CD4-positive, alpha-beta T cell (primary cell): ENCODE measurements around the gene CORO1C. TPM values are rescaled to one million over a fixed set of nuclear protein-coding genes. Genes with fewer than 3 reads are reported as not detected.

ENCODE experiments used
- ATAC-seq: fragments of 200-7000 bp; cut with Tn5 transposase; one replicate; pipeline ENCODE4 v1.10.0; 2022; ENCODE audit warnings: mild to moderate bottlenecking; ENCODE audit not compliant: poor library complexity
- CTCF ChIA-PET: fragments of 350-600 bp; sonication (Branson Sonifier 250); formaldehyde crosslinking; loops from one replicate; lab custom pipeline; 2021; ENCODE audit warnings: antibody characterized with exemption, inconsistent platforms; lab: Charles Lee
- POLR2A ChIA-PET: fragments of 350-600 bp; sonication (Branson Sonifier 250); formaldehyde crosslinking; loops from one replicate; lab custom pipeline; 2021; ENCODE audit warnings: antibody characterized with exemption, inconsistent platforms; lab: Charles Lee
- DNase-seq, 14 experiments: peaks; one replicate each; pipeline ENCODE4 v3.0.0-alpha.2; 2013 to 2020; ENCODE audit warnings: mixed read lengths in 2 of 14
- H3K27ac ChIP-seq, 2 donors: one replicate each; pipeline versions ENCODE4 v1.5.1 to v1.7.0; 2013; ENCODE audit warnings: low read length in 2 of 2, low read depth in 1 of 2, mild to moderate bottlenecking in 1 of 2
- H3K27me3 ChIP-seq, 2 experiments: 1 replicate in 1 of 2; 2 replicates in 1 of 2; pipeline versions ENCODE4 v1.6.1 to v1.7.0; 2013; ENCODE audit warnings: low read length in 2 of 2, control low read depth in 1 of 2, mild to moderate bottlenecking in 1 of 2, moderate library complexity in 1 of 2; ENCODE audit not compliant: insufficient read depth in 2 of 2, control insufficient read depth in 1 of 2
- H3K36me3 ChIP-seq: one replicate; pipeline ENCODE4 v1.6.1; 2013; ENCODE audit warnings: low read length, control low read depth; ENCODE audit not compliant: insufficient read depth
- H3K4me1 ChIP-seq: one replicate; pipeline ENCODE4 v1.6.1; 2013; ENCODE audit warnings: low read length, control low read depth; ENCODE audit not compliant: insufficient read depth
- H3K4me3 ChIP-seq: one replicate; pipeline ENCODE4 v1.5.1; 2013; ENCODE audit warnings: mild to moderate bottlenecking, low read length, moderate library complexity
- H3K9me3 ChIP-seq, 2 experiments: 1 replicate in 1 of 2; 2 replicates in 1 of 2; pipeline versions ENCODE4 v1.6.1 to v1.7.0; 2013; ENCODE audit warnings: low read length in 2 of 2, mild to moderate bottlenecking in 2 of 2, control low read depth in 1 of 2, moderate library complexity in 1 of 2; ENCODE audit not compliant: control insufficient read depth in 1 of 2, insufficient read depth in 1 of 2
- H3K27ac Mint-ChIP-seq: one replicate; pipeline ENCODE4 v1.8.0; 2020; ENCODE audit warnings: mixed read lengths
- H3K27me3 Mint-ChIP-seq: one replicate; pipeline ENCODE4 v1.8.0; 2021; ENCODE audit warnings: mixed read lengths
- H3K36me3 Mint-ChIP-seq: one replicate; pipeline ENCODE4 v1.8.0; 2021; ENCODE audit warnings: low read depth, mixed read lengths
- H3K4me1 Mint-ChIP-seq: one replicate; pipeline ENCODE4 v1.8.0; 2021; ENCODE audit warnings: low read depth, mixed read lengths
- H3K4me3 Mint-ChIP-seq: one replicate; pipeline ENCODE4 v1.8.0; 2020; ENCODE audit warnings: mild to moderate bottlenecking, mixed read lengths
- H3K9me3 Mint-ChIP-seq: one replicate; pipeline ENCODE4 v1.8.0; 2020; ENCODE audit warnings: mixed read lengths
- CTCF ChIP-seq: fragments of 200-600 bp; IDR thresholded peaks from one replicate; pipeline ENCODE4 v1.8.0; 2022; ENCODE audit warnings: antibody characterized with exemption, mild to moderate bottlenecking
- intact Hi-C, 2 experiments: fragments of 100-400 bp; cut with DNase I in 1 of 2; cut with micrococcal nuclease in 1 of 2; formaldehyde crosslinking; loops; one replicate each; pipeline versions ENCODE4 v1.15.1 to v1.9.0; 2023 to 2025; cut with DNase I, micrococcal nuclease
- total RNA-seq, 174 experiments: library from RNA in 2 of 174; stranded (reverse) in 2 of 174; gene quantifications; one replicate each; pipeline ENCODE4 v1.2.3 and lab custom pipeline; 2021 to 2026

CORO1C gene
- total RNA-seq, 2 experiments from 2014 or later: 6.7 to 7.4 TPM

- Mint-ChIP-seq H3K36me3 (no peaks in the 10 kb centered on the region), H3K27ac (no peak overlapping the region), H3K9me3 (no peaks in the 10 kb centered on the region), H3K27me3 (no peaks in the 10 kb centered on the region), H3K4me1 (no peaks in the 10 kb centered on the region), H3K4me3 (no peak overlapping the region)
- POLR2A ChIA-PET: no interaction called here
- CTCF ChIA-PET: no interaction called here
- Histone ChIP-seq H3K4me3 (no peak overlapping the region), H3K27me3 (no peaks in the 10 kb centered on the region), H3K36me3 (no peaks in the 10 kb centered on the region), H3K9me3 (no peaks in the 10 kb centered on the region), H3K27ac (no peak overlapping the region), H3K4me1 (no peaks in the 10 kb centered on the region)
- no peak for TF ChIP-seq CTCF
- DNase-seq: no peak
- intact Hi-C loops: no loop called here
- no peak for ATAC-seq
Measured at GRCh38 chr12:108777156-108777555, 45.8 kb upstream of the CORO1C start.

GRCh38 chr12:108773798-108774788 is 42.8 kb upstream of the CORO1C start:
- H3K27ac Mint-ChIP-seq: no peak overlapping the region

More at GRCh38 chr12:108773798-108774788, 42.8 kb upstream of the CORO1C start:
- no peaks in the 10 kb centered on the region for H3K4me1 ChIP-seq
- DNase-seq: no peak
- Mint-ChIP-seq H3K27me3 (peaks cover 8% of the 10 kb centered on the region), H3K4me1 (no peaks in the 10 kb centered on the region), H3K4me3 (no peak overlapping the region), H3K36me3 (no peaks in the 10 kb centered on the region), H3K9me3 (no peaks in the 10 kb centered on the region)
- intact Hi-C loops: no loop called here
- ChIA-PET CTCF (no interaction called here), POLR2A (no interaction called here)
- H3K9me3 ChIP-seq: no peaks in the 10 kb centered on the region
- ATAC-seq: no peak
- H3K27me3 ChIP-seq: peaks cover 0 to 6% of the 10 kb centered on the region in 2 experiments
- H3K4me3 ChIP-seq: no peak overlapping the region
- H3K36me3 ChIP-seq: no peaks in the 10 kb centered on the region
- TF ChIP-seq CTCF: no peak
- H3K27ac ChIP-seq: no peak overlapping the region
